Trophoblast cell (in vitro differentiated cells and primary cell): Measurements from ENCODE around the gene TAF6.

Experiments used
- DNase-seq, 2 donors: peaks; one replicate each; pipeline ENCODE4 v3.0.0-alpha.2; 2016
- H2AFZ ChIP-seq: 2 replicates; pipeline ENCODE4 v1.6.1; 2013; ENCODE audit warnings: low read length, moderate library complexity, mild to moderate bottlenecking; ENCODE audit not compliant: insufficient read depth, poor library complexity
- H2AK5ac ChIP-seq: 2 replicates; pipeline ENCODE4 v1.6.1; 2013; ENCODE audit warnings: mild to moderate bottlenecking, low read length
- H2BK120ac ChIP-seq: 2 replicates; pipeline ENCODE4 v1.6.1; 2013; ENCODE audit warnings: low read length, mild to moderate bottlenecking, moderate library complexity; ENCODE audit not compliant: insufficient read depth, poor library complexity
- H2BK12ac ChIP-seq: 2 replicates; pipeline ENCODE4 v1.6.1; 2013; ENCODE audit warnings: mild to moderate bottlenecking, low read length, moderate library complexity
- H2BK5ac ChIP-seq: 2 replicates; pipeline ENCODE4 v1.6.1; 2013; ENCODE audit warnings: low read length, low read depth, moderate library complexity, mild to moderate bottlenecking; ENCODE audit not compliant: poor library complexity
- H3K14ac ChIP-seq: 2 replicates; pipeline ENCODE4 v1.6.1; 2013; ENCODE audit warnings: mild to moderate bottlenecking, low read length
- H3K18ac ChIP-seq: 2 replicates; pipeline ENCODE4 v1.6.1; 2013; ENCODE audit warnings: mild to moderate bottlenecking, low read length
- H3K23ac ChIP-seq: 2 replicates; pipeline ENCODE4 v1.6.1; 2013; ENCODE audit warnings: low read length
- H3K27ac ChIP-seq: 2 replicates; pipeline ENCODE4 v1.5.1; 2013; ENCODE audit warnings: low read depth, mild to moderate bottlenecking, inconsistent platforms, low read length, moderate library complexity
- H3K27me3 ChIP-seq: 2 replicates; pipeline ENCODE4 v1.6.1; 2013; ENCODE audit warnings: inconsistent platforms, mild to moderate bottlenecking, low read length, moderate library complexity; ENCODE audit not compliant: insufficient read depth
- H3K36me3 ChIP-seq, 2 experiments: 1 replicate in 1 of 2; 2 replicates in 1 of 2; pipeline ENCODE4 v1.6.1; 2013; ENCODE audit warnings: low read length in 2 of 2, mild to moderate bottlenecking in 2 of 2, moderate library complexity in 1 of 2; ENCODE audit not compliant: insufficient read depth in 2 of 2, control insufficient read depth in 1 of 2
- H3K4ac ChIP-seq: 2 replicates; pipeline ENCODE4 v1.6.1; 2013; ENCODE audit warnings: low read depth, mild to moderate bottlenecking, low read length, moderate library complexity
- H3K4me1 ChIP-seq, 2 experiments: 1 replicate in 1 of 2; 2 replicates in 1 of 2; pipeline ENCODE4 v1.6.1; 2013; ENCODE audit warnings: low read length in 2 of 2, mild to moderate bottlenecking in 2 of 2, moderate library complexity in 1 of 2; ENCODE audit not compliant: insufficient read depth in 2 of 2, control insufficient read depth in 1 of 2
- H3K4me2 ChIP-seq: 2 replicates; pipeline ENCODE4 v1.6.1; 2013; ENCODE audit warnings: inconsistent platforms, mild to moderate bottlenecking, low read length, moderate library complexity
- H3K4me3 ChIP-seq: 2 replicates; pipeline ENCODE4 v1.5.1; 2013; ENCODE audit warnings: mild to moderate bottlenecking, low read depth, low read length, inconsistent platforms
- H3K79me1 ChIP-seq: one replicate; pipeline ENCODE4 v1.6.1; 2013; ENCODE audit warnings: low read length
- H3K79me2 ChIP-seq: 2 replicates; pipeline ENCODE4 v1.6.1; 2013; ENCODE audit warnings: low read length, mild to moderate bottlenecking; ENCODE audit not compliant: control insufficient read depth, insufficient read depth, poor library complexity
- H3K9ac ChIP-seq: 2 replicates; pipeline ENCODE4 v1.6.1; 2013; ENCODE audit warnings: mild to moderate bottlenecking, low read length
- H3K9me3 ChIP-seq: 2 replicates; pipeline ENCODE4 v1.6.1; 2013; ENCODE audit warnings: low read depth, mild to moderate bottlenecking, control low read depth, inconsistent platforms, low read length; ENCODE audit not compliant: insufficient read depth
- H4K12ac ChIP-seq: 2 replicates; pipeline ENCODE4 v1.6.1; 2013; ENCODE audit warnings: low read depth, mild to moderate bottlenecking, low read length, moderate library complexity
- H4K8ac ChIP-seq: 2 replicates; pipeline ENCODE4 v1.6.1; 2013; ENCODE audit warnings: low read depth, mild to moderate bottlenecking, low read length, moderate library complexity
- H4K91ac ChIP-seq: one replicate; pipeline ENCODE4 v1.6.1; 2013; ENCODE audit warnings: low read depth, mild to moderate bottlenecking, low read length, moderate library complexity
- WGBS: extraction: QIAGEN DNeasy Blood & Tissue Kit; methylation state at CpG from one replicate; pipeline ENCODE4 v1.1.7; 2013; ENCODE audit warnings: missing lambda C conversion rate; ENCODE audit not compliant: insufficient read length, insufficient coverage; ENCODE audit errors: extremely low coverage; 5-methylcytosine and 5-hydroxymethylcytosine counted together

TAF6 gene

GRCh38 chr7:100137851-100138760, 18.9 kb upstream of the TAF6 start:
- no peak overlapping the region for H2BK12ac ChIP-seq
- H3K4ac ChIP-seq = no peak overlapping the region
- DNase-seq = no peak
- H3K23ac ChIP-seq = no peak overlapping the region
- no peak overlapping the region for H3K14ac ChIP-seq
- no CpG with 5 or more reads among the region's 13 CpGs for WGBS
- no peaks in the 10 kb centered on the region for H3K4me1 ChIP-seq
- H4K8ac ChIP-seq = no peak overlapping the region
- no peak overlapping the region for H4K12ac ChIP-seq
- no peaks in the 10 kb centered on the region for H3K79me1 ChIP-seq
- H3K36me3 ChIP-seq = no peaks in the 10 kb centered on the region
- no peaks in the 10 kb centered on the region for H3K9me3 ChIP-seq
- H2AK5ac ChIP-seq = no peak overlapping the region
- H3K4me2 ChIP-seq = no peak overlapping the region
- H2BK120ac ChIP-seq = no peak overlapping the region
- H3K79me2 ChIP-seq = no peaks in the 10 kb centered on the region
- no peak overlapping the region for H3K9ac ChIP-seq
- no peak overlapping the region for H2BK5ac ChIP-seq
- no peak overlapping the region for H3K27ac ChIP-seq
- H3K27me3 ChIP-seq = no peaks in the 10 kb centered on the region
- no peak overlapping the region for H3K4me3 ChIP-seq
- no peak overlapping the region for H2AFZ ChIP-seq
- no peak overlapping the region for H3K18ac ChIP-seq
- no peak overlapping the region for H4K91ac ChIP-seq

GRCh38 chr7:100132697-100133151, 13.6 kb upstream of the TAF6 start:
- Histone ChIP-seq H3K27ac (no peak overlapping the region), H2BK12ac (no peak overlapping the region), H3K27me3 (no peaks in the 10 kb centered on the region), H3K4ac (no peak overlapping the region), H2AK5ac (no peak overlapping the region), H3K4me3 (no peak overlapping the region), H3K9ac (no peak overlapping the region), H2BK5ac (no peak overlapping the region), H3K79me2 (peaks cover under 1% of the 10 kb centered on the region), H3K14ac (no peak overlapping the region), H2BK120ac (no peak overlapping the region), H3K9me3 (no peaks in the 10 kb centered on the region), H3K4me1 (peaks cover 3 to 5% of the 10 kb centered on the region in 2 experiments), H2AFZ (no peak overlapping the region), H4K12ac (no peak overlapping the region), H3K4me2 (no peak overlapping the region), H3K23ac (no peak overlapping the region), H3K18ac (no peak overlapping the region), H4K8ac (no peak overlapping the region), H4K91ac (no peak overlapping the region), H3K79me1 (peaks cover 3% of the 10 kb centered on the region), H3K36me3 (no peaks in the 10 kb centered on the region)
- DNase-seq = peak in 1 of 2 donors; percentile 80
- WGBS = no CpG with 5 or more reads among the region's 3 CpGs

GRCh38 chr7:100132126-100132525, 13.0 kb upstream of the TAF6 start:
- no peaks in the 10 kb centered on the region for H3K27me3 ChIP-seq
- no peak for DNase-seq
- H2AK5ac ChIP-seq = no peak overlapping the region
- peaks cover 3 to 6% of the 10 kb centered on the region in 2 experiments for H3K4me1 ChIP-seq
- H3K4me2 ChIP-seq = no peak overlapping the region
- no peaks in the 10 kb centered on the region for H3K9me3 ChIP-seq
- no peak overlapping the region for H4K12ac ChIP-seq
- peaks cover 7% of the 10 kb centered on the region for H3K79me2 ChIP-seq
- peaks cover 9% of the 10 kb centered on the region for H3K79me1 ChIP-seq
- no peak overlapping the region for H3K9ac ChIP-seq
- H3K4me3 ChIP-seq = no peak overlapping the region
- no CpG with 5 or more reads among the region's 7 CpGs for WGBS
- no peaks in the 10 kb centered on the region for H3K36me3 ChIP-seq
- no peak overlapping the region for H2BK12ac ChIP-seq
- H2BK120ac ChIP-seq = no peak overlapping the region
- H4K91ac ChIP-seq = no peak overlapping the region
- H2BK5ac ChIP-seq = no peak overlapping the region
- H3K4ac ChIP-seq = no peak overlapping the region
- no peak overlapping the region for H4K8ac ChIP-seq
- no peak overlapping the region for H2AFZ ChIP-seq
- H3K18ac ChIP-seq = no peak overlapping the region
- no peak overlapping the region for H3K27ac ChIP-seq
- no peak overlapping the region for H3K23ac ChIP-seq
- H3K14ac ChIP-seq = no peak overlapping the region

- DNase-seq = peak; percentile 61 to 83
- H2BK120ac ChIP-seq = no peak overlapping the region
- H2BK12ac ChIP-seq = no peak overlapping the region
- H3K23ac ChIP-seq = no peak overlapping the region
- no peak overlapping the region for H3K4me3 ChIP-seq
- H3K27ac ChIP-seq = no peak overlapping the region
- no peak overlapping the region for H4K91ac ChIP-seq
- H3K18ac ChIP-seq = no peak overlapping the region
- H4K8ac ChIP-seq = no peak overlapping the region
- peaks cover 15% of the 10 kb centered on the region for H3K79me1 ChIP-seq
- no peak overlapping the region for H3K14ac ChIP-seq
- no peaks in the 10 kb centered on the region for H3K36me3 ChIP-seq
- no peaks in the 10 kb centered on the region for H3K9me3 ChIP-seq
- H3K4me2 ChIP-seq = peak overlapping the region; percentile 60
- peaks cover 3 to 8% of the 10 kb centered on the region in 2 experiments for H3K4me1 ChIP-seq
- WGBS = no CpG with 5 or more reads among the region's 24 CpGs
- H2AFZ ChIP-seq = no peak overlapping the region
- H3K4ac ChIP-seq = no peak overlapping the region
- no peak overlapping the region for H2AK5ac ChIP-seq
- H2BK5ac ChIP-seq = no peak overlapping the region
- H3K9ac ChIP-seq = no peak overlapping the region
- no peaks in the 10 kb centered on the region for H3K27me3 ChIP-seq
- H4K12ac ChIP-seq = no peak overlapping the region
- H3K79me2 ChIP-seq = peaks cover 13% of the 10 kb centered on the region
Observed at GRCh38 chr7:100130608-100131453, 11.7 kb upstream of the TAF6 start.
